ENCODE measurements around the gene FERD3L.

The FERD3L gene

GRCh38 chr7:19097165-19098055 lies 47.8 kb downstream of the FERD3L start:
- no peak for DNase-seq

GRCh38 chr7:19095353-19095860 lies 49.8 kb downstream of the FERD3L start:
- DNase-seq, result no peak

All from NCI-H1092 treated with DMSO at 0.1 percent for 48 hours (cell line).